DMS114 treated with DMSO at 0.1 percent for 48 hours (cell line): ENCODE data around the gene RFPL3.
"Not testable (repeated sequence)": the region's sequence is repeated elsewhere in the genome, so short reads cannot be mapped to it uniquely, and the experiment has no call there.

Source experiments
- DNase-seq: peaks from one replicate; lab custom pipeline; 2025; ENCODE audit not compliant: unreplicated experiment; lab: John Stamatoyannopoulos, UW

Gene RFPL3

GRCh38 chr22:32357567-32357966, at the start of gene RFPL3:
Gene RFPL3 (plus strand): TSS chr22:32357867. CDS start chr22:32358072, 205 bp downstream.
- not testable (repeated sequence) for DNase-seq

- no peak for DNase-seq
These were observed 49.5 kb upstream of the RFPL3 start for GRCh38 chr22:32308191-32308590.

- DNase-seq: no peak
These were observed 48.7 kb upstream of the RFPL3 start for GRCh38 chr22:32308934-32309333.

GRCh38 chr22:32309585-32310251, 47.9 kb upstream of the RFPL3 start:
- no peak for DNase-seq

- no peak for DNase-seq
These were observed 46.9 kb upstream of the RFPL3 start for GRCh38 chr22:32310777-32311176.

- no peak for DNase-seq
These were observed 46.1 kb upstream of the RFPL3 start for GRCh38 chr22:32311551-32312071.

- no peak for DNase-seq
These were observed 44.9 kb upstream of the RFPL3 start for GRCh38 chr22:32312748-32313147.

- no peak for DNase-seq
These were observed 44.1 kb upstream of the RFPL3 start for GRCh38 chr22:32313532-32313931.

GRCh38 chr22:32317524-32317923, 40.1 kb upstream of the RFPL3 start:
- no peak for DNase-seq

GRCh38 chr22:32318361-32318760, 39.3 kb upstream of the RFPL3 start:
- no peak for DNase-seq

- DNase-seq: no peak
These were observed 37.7 kb upstream of the RFPL3 start for GRCh38 chr22:32319861-32320406.

- no peak for DNase-seq
These were observed 34.7 kb upstream of the RFPL3 start for GRCh38 chr22:32322986-32323385.

- DNase-seq: no peak
These were observed 34.0 kb upstream of the RFPL3 start for GRCh38 chr22:32323513-32324164.

- no peak for DNase-seq
These were observed 32.9 kb upstream of the RFPL3 start for GRCh38 chr22:32324505-32325415.

GRCh38 chr22:32325416-32325801, 32.3 kb upstream of the RFPL3 start:
- no peak for DNase-seq

GRCh38 chr22:32325811-32326237, 31.8 kb upstream of the RFPL3 start:
- no peak for DNase-seq

- no peak for DNase-seq
These were observed 31.0 kb upstream of the RFPL3 start for GRCh38 chr22:32326647-32327046.

- DNase-seq: no peak
These were observed 30.6 kb upstream of the RFPL3 start for GRCh38 chr22:32327066-32327465.

- no peak for DNase-seq
These were observed 30.0 kb upstream of the RFPL3 start for GRCh38 chr22:32327596-32328171.

GRCh38 chr22:32328306-32329201, 29.1 kb upstream of the RFPL3 start:
- no peak for DNase-seq
